Gastrocnemius medialis (tissue), 4 donors: ENCODE measurements around the gene GPHA2.

Experiments
- POLR2A ChIP-seq, 2 donors: fragments of 450-650 bp; IDR thresholded peaks; one replicate each; pipeline ENCODE4 v1.6.1; 2017; ENCODE audit warnings: antibody characterized with exemption in 2 of 2, mild to moderate bottlenecking in 2 of 2, moderate library complexity in 2 of 2
- TF ChIP-seq, protein P1 (sequence below), 5 experiments: fragments of 450-650 bp in 3 of 5; fragments of 200-600 bp in 2 of 5; sonication (generic) in 2 of 5; IDR thresholded peaks in 4 of 5; conservative IDR thresholded peaks in 1 of 5; 1 replicate in 4 of 5; 2 replicates in 1 of 5; pipeline ENCODE4 v1.5.1; 2016 to 2019; ENCODE audit warnings: antibody characterized with exemption in 5 of 5, mild to moderate bottlenecking in 3 of 5, moderate library complexity in 3 of 5

DNA sequence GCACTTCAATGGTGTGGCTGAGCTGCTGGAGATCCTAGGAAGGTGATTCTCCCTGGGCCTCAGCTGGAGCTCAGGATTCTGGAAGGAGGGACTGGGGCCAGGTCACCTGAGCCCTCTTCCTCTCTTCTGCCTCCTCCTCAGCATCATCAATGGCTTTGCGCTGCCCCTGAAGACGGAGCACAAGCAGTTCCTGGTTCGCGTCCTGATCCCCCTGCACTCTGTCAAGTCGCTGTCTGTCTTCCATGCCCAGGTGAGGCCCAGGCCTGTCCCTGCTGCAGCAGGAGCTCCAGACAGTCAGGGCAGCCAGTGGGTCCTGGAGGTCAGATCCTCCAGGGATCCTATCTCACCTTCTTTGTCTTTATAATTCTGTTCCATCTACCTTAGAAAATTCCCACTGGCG, 5.4 kb downstream of the GPHA2 start:
- TF ChIP-seq, protein P1, sequence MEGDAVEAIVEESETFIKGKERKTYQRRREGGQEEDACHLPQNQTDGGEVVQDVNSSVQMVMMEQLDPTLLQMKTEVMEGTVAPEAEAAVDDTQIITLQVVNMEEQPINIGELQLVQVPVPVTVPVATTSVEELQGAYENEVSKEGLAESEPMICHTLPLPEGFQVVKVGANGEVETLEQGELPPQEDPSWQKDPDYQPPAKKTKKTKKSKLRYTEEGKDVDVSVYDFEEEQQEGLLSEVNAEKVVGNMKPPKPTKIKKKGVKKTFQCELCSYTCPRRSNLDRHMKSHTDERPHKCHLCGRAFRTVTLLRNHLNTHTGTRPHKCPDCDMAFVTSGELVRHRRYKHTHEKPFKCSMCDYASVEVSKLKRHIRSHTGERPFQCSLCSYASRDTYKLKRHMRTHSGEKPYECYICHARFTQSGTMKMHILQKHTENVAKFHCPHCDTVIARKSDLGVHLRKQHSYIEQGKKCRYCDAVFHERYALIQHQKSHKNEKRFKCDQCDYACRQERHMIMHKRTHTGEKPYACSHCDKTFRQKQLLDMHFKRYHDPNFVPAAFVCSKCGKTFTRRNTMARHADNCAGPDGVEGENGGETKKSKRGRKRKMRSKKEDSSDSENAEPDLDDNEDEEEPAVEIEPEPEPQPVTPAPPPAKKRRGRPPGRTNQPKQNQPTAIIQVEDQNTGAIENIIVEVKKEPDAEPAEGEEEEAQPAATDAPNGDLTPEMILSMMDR (IDR thresholded peaks at IDR 0.05 in 4 of 5, conservative IDR thresholded peaks at IDR 0.05 in 1 of 5): no peak
- TF ChIP-seq POLR2A (IDR thresholded peaks at IDR 0.05): no peak
